Measurements from ENCODE around the gene PHF2.

The PHF2 gene

DNA sequence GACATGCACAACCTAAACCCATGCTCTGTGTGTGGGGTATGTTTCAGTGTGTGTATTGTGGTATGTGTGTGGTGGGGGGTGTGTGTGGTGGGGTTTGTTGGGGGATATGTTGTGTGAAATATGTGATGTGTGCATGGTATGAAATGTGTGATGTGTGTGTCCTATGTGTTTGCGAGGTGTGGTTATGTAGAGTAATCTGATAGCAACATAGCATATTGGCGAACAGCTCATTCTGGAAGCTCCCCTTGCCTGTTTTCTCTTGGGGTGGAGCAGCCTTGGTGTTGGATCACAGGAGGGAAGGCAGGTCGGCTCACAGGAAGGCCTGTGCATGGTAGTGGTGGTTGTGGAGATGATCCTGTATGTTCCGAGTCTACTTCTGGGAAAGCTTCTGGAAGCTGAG lies 35.4 kb upstream of the PHF2 start:
- TF ChIP-seq CTCF (IDR thresholded peaks at IDR 0.05; ENCODE audit: low read depth, low read length): no peak
- H3K4me3 ChIP-seq (ENCODE audit: low read depth, low read length): no peak overlapping the region

GRCh38 chr9:93541581-93542349 lies 34.6 kb upstream of the PHF2 start:
- H3K4me3 ChIP-seq (ENCODE audit: low read depth, low read length): no peak overlapping the region
- no peak for TF ChIP-seq CTCF (IDR thresholded peaks at IDR 0.05; ENCODE audit: low read depth, low read length)

DNA sequence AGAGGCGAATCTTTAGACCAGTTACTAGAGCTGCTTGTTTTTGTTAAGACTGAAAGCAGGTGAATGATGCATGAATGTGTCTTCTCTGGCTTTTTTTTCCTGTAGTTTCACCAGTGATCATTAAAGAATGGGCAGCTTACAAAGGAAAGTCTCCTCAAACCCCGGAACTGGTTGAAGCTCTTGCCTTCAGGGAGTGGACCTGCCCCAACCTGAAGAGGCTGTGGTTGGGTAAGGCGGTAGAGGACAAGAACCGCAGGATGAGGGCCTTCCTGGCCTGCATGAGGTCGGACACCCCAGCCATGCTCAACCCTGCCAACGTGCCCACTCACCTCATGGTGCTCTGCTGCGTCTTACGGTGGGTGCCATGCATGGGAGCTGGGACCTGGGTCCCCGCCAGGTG lies 33.3 kb upstream of the PHF2 start:
- no peak overlapping the region for H3K4me3 ChIP-seq (ENCODE audit: low read depth, low read length)
- TF ChIP-seq CTCF (IDR thresholded peaks at IDR 0.05; ENCODE audit: low read depth, low read length): no peak

GRCh38 chr9:93546356-93546755 lies 30.0 kb upstream of the PHF2 start:
- TF ChIP-seq CTCF (IDR thresholded peaks at IDR 0.05; ENCODE audit: low read depth, low read length): no peak
- no peak overlapping the region for H3K4me3 ChIP-seq (ENCODE audit: low read depth, low read length)

DNA sequence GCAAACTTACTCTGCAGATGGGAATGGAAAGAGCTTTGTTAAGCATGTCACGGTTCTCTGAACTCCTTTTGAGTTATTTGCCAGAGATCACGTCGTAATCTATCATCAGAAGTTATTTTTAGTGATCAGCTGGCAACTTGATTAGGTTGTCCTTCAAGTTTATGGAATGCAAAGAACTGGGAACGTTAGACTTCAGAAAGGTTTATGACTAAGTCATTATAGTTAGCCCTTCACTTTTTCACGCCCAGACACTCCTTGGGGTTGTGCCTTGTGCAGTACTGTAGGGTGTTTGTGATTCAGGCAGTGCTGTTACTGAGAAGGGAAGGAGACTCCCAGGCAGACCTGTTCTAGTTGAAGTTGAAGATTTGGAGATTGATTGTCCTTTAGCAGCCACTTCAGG lies 26.8 kb upstream of the PHF2 start:
- H3K4me3 ChIP-seq (ENCODE audit: low read depth, low read length): no peak overlapping the region
- TF ChIP-seq CTCF (IDR thresholded peaks at IDR 0.05; ENCODE audit: low read depth, low read length): no peak

DNA sequence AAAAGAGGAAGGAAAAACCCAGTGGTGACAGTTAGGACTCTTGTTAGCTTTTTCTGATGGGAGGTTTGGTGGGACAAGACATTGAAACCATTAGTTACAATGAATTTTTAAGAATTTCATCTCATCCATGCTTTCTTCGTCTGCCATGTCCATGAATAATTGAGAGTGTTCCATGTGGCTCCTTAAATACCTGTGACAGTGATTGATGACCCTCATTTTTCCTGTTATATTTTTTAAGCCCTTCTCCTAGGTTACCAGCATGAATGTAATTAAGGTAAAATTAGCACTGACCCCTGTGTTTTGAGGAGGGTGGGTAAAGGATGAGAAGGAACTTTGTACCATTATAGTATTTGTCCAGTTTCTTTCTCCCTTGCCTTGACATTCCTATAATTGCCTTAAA lies 23.5 kb upstream of the PHF2 start:
- H3K4me3 ChIP-seq (ENCODE audit: low read depth, low read length): no peak overlapping the region
- no peak for TF ChIP-seq CTCF (IDR thresholded peaks at IDR 0.05; ENCODE audit: low read depth, low read length)

- H3K4me3 ChIP-seq (ENCODE audit: low read depth, low read length): no peak overlapping the region
- no peak for TF ChIP-seq CTCF (IDR thresholded peaks at IDR 0.05; ENCODE audit: low read depth, low read length)
Observed at GRCh38 chr9:93555370-93555769, 21.0 kb upstream of the PHF2 start.
